HG03354 (cell line): ENCODE results near the gene ITGA4.

Source experiments
- ATAC-seq: cut with Tn5 transposase; IDR thresholded peaks from one replicate; pipeline ENCODE4 v1.9.1; 2021; ENCODE audit warnings: mild to moderate bottlenecking; ENCODE audit not compliant: unreplicated experiment, poor library complexity, severe bottlenecking

The ITGA4 gene

DNA sequence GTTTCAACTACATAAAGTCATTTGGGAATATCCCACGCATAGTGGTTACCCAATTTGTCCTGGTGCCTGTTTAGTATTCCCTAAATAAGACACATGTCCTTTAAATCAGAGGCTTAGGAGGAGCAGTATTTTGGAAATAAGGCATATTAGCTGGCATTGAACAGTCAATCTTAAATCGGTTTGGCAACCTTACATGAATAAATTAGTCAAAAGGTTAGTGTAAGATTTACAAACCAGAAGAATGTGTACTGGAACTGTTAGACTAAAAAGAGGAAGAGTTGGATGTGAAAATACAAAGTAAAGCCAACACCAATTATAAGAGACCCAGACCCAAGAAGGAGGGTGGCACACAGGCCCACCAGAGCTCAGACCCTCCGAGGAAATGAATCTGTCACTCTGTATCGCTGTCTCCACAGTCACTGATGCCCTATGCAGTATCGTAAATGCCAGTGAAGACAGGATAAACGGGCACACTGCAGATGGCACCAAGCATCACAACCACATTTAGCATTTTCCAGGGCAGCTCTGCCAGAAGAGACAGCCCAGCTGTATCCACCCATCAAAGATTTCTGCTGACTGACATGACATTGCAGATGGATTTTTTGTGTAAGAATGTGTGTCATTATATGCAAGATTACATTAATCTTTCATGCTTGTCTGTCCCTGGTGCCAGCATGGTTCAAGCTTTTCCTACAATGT, 109.3 kb downstream of the ITGA4 start:
- ATAC-seq: no peak

- ATAC-seq: no peak
Observed at GRCh38 chr2:181570059-181570458, 112.9 kb downstream of the ITGA4 start.

DNA sequence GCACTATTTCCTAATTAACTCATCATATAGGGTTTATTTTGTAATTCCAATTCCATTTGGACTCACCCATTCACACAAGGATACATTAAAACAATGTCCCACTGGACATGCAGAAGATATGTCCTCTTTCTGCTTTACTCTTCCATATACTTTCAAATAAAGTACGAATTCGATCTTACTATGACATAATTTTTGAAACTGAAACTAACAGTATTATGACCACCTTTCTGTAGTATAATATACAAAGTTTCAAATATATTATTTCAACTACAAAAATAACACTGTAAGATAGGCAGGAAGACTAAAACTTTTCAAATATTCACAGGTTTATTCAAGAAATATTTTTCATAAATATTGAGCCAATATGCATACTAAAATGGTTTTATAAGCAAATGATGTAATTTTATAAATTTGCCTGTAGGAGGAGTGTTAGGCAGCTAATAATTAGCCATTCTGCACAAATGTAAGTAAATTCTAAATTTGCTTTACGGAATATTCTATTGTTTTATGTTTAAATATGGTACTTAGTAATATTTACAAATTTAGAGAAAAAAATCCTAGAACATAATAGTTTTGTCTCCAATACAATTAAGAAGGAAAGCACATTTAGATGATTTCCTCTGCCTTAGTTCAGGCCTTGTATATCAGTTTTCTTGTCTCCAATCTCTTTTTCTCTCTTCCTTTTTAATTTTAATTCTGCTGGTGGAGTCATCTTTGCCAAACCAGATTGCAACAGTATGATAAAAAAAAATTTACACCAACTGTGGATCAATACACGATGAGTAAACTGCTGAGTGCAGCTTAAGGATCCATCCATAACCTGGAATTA, 113.9 kb downstream of the ITGA4 start:
- ATAC-seq: no peak

GRCh38 chr2:181573140-181573736, 116.1 kb downstream of the ITGA4 start:
- no peak for ATAC-seq

DNA sequence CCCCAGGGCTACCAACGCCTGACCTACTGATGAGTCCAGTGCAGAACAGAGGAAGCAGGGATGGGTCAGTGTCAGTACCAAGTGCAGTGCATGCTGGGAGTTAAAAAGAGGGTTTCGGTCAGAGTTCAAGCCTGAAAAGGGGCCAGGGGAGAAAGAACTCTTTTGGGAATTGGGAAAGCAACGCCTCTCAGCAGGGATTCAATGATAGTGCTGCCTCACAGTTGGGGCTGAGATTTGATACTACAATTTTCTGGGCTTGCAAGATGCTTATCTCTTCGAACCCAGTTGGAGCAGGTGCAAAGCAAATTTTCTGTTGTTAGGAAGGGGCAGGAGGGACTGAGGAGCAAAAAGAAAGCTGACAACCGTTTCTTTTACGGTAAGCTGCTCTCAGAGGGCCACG, 117.1 kb downstream of the ITGA4 start:
- no peak for ATAC-seq

GRCh38 chr2:181575024-181575649, 118.0 kb downstream of the ITGA4 start:
- ATAC-seq: no peak

DNA sequence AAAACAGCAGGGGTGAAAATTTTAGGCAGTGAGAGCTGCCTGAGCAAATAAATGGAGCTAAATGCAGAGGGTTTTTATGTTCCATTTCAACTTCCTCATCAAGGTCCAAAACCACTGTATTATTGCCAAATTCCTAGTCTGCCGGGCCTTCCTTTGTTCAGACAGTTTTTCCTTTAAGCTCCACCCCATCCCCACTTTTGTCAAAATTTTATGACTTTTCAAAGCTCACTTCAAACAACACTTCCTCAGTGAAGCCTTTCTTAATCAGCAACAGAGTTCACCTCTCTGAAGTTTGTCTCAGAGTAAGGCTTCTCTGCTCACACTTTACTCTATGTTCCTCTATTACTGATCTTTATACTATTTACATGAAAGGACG, 118.5 kb downstream of the ITGA4 start:
- no peak for ATAC-seq

- no peak for ATAC-seq
Observed at GRCh38 chr2:181576431-181576830, 119.2 kb downstream of the ITGA4 start.

DNA sequence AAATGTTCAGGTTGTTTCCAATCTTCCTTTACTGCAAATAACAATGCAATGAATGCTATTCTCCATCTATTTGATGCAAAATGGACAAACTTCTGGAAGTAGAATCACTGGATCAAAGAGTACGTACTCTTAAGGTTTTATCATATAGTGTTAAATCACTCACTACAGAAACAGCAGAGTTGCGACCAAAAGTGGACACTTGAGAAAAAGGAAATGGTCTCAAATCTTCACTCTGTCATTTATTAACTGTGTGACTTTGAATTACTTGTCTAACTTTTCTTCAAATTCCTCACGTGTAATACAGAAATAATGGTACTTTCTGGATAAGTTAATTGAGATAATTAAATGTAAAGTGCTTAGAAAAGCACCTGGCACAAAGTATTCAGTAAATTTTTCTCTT, 121.6 kb downstream of the ITGA4 start:
- peak; percentile 51 for ATAC-seq

- ATAC-seq: no peak
Observed at GRCh38 chr2:181581534-181581933, 124.3 kb downstream of the ITGA4 start.

DNA sequence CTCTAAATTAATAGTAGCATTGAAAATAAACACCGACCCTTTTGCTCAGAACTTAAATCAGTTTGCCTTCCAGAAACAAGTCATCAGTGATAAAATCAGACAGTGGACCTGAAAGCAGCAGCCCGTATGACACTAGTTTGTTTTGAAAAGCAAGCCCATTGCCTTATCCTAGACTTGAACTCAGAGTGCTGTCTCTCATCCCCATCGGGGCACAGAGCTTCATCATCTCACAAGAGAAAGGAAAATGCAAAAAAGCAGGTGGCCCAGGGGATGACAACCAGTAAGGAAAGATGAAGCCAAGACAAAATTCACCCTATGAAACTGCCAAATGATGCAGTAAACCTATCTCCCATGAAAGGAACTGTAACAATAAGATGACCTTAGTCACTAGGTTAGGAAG, 128.5 kb downstream of the ITGA4 start:
- ATAC-seq: peak; percentile 8
